ENCODE data around the gene CANT1. TPM values are rescaled to one million over a fixed set of nuclear protein-coding genes. Genes with fewer than 3 reads are reported as not detected.
A peak's percentile ranks its signal among the peaks of the same experiment; 100 is the strongest.

Gene CANT1
- total RNA-seq, 4 donors from 2014 or later = 24.0 to 34.8 (median 30.3) TPM

GRCh38 chr17:79027274-79027924 lies 17.8 kb upstream of the CANT1 start:
- no peak for DNase-seq (ENCODE audit: low spot score)
- no peak for ATAC-seq (ENCODE audit: low FRiP score)
- TF ChIP-seq, protein P1, sequence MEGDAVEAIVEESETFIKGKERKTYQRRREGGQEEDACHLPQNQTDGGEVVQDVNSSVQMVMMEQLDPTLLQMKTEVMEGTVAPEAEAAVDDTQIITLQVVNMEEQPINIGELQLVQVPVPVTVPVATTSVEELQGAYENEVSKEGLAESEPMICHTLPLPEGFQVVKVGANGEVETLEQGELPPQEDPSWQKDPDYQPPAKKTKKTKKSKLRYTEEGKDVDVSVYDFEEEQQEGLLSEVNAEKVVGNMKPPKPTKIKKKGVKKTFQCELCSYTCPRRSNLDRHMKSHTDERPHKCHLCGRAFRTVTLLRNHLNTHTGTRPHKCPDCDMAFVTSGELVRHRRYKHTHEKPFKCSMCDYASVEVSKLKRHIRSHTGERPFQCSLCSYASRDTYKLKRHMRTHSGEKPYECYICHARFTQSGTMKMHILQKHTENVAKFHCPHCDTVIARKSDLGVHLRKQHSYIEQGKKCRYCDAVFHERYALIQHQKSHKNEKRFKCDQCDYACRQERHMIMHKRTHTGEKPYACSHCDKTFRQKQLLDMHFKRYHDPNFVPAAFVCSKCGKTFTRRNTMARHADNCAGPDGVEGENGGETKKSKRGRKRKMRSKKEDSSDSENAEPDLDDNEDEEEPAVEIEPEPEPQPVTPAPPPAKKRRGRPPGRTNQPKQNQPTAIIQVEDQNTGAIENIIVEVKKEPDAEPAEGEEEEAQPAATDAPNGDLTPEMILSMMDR (IDR thresholded peaks at IDR 0.05) = no peak

DNA sequence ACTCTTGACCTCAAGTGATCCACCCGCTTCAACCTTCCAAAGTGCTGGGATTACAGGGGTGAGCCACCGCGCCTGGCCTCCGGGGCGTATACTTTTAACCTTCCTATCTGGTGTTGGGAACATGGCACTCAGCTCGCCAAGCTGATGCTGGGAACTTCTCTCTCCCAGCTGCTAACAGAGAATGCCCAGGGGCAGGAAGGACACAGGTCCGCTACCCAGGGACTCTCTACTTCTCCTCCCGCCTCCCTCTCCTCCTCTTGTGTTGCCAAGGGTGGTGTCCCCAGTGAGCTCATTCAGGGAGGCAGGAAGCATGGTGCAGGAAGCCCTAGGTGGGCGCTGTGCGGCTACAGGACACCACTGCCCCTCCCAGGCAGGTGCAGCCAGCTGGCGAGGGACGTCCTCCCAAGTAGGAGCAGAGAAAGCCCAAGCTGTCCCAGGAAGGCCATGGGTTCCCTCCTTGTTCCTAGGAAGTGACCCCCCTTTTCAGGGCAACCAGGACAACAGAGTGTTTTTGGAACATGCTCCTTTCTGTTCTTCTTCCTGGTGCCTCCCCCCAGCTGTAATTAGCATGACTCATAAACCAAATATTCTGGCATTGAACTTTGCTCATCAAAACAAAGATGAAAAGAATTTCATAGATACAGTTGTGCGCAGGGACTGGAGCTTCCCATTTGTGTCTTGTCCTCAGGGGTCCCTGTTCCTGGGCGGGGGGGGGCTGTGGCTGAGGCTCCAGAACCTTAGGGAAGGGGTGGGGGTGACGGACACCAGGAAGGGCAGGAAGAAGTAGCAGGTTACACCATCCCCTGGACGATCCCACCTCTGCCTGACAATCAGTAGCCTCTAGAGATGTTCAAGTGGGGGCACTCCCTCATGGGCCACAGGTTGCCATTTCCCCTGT lies 17.1 kb upstream of the CANT1 start:
- TF ChIP-seq, protein P1 (IDR thresholded peaks at IDR 0.05) = no peak
- peak; percentile 39 for ATAC-seq (ENCODE audit: low FRiP score)
- peak; percentile 23 for DNase-seq (ENCODE audit: low spot score)

DNA sequence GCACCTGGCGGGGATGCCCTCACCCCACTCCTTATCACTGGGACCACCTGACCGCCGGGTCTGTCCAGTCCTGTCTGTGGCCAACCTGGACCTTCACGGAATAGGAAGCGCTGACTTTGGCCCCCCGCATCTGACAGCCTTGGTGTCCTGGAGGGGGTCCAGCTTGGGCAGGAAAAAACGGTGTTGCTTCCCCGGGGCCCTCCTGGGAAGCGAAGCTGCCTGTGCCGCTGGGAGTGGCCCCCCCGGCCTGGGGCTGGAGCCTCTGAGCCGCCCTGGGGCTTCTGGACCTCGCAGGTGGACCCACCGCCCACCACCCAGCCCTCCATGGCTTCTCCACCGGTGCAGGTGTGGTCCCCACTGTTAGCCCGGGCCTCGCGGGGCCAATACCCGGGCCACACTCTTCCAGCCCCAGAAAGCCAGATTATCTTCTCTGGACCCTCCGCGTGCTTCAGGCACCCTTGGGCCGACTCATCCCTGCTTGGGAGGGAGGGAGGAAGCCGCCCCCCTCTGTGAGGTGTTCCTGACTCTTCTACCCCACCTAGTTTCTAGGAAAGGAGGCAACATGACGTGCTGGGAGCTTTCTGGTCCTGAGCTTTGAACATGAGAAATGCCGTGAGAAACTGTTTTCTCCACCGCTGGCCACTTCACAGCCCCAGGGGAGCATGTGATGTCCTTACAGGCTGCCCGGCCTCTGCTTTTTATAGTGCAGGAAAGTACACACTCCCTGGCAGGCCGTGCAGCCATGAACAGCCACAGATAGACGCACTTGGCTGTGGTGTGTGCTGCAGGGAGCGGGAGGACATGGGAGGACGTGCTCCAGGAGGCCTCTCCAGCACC lies 15.6 kb upstream of the CANT1 start:
- peak; percentile 48 for ATAC-seq (ENCODE audit: low FRiP score)
- DNase-seq (ENCODE audit: low spot score) = no peak
- TF ChIP-seq, protein P1 (IDR thresholded peaks at IDR 0.05) = no peak

- DNase-seq (ENCODE audit: low spot score) (no peak), ATAC-seq (ENCODE audit: low FRiP score) (no peak)
- TF ChIP-seq, protein P1 (IDR thresholded peaks at IDR 0.05) = peak in 1 of 3 donors; percentile 18
Measured at GRCh38 chr17:79023886-79024771, 14.6 kb upstream of the CANT1 start, which contains the start of gene C1QTNF1. Gene C1QTNF1 (plus strand): TSS chr17:79024169. CDS start chr17:79043969, 19,800 bp downstream.

- TF ChIP-seq, protein P1 (IDR thresholded peaks at IDR 0.05) = no peak
- ATAC-seq (ENCODE audit: low FRiP score) (no peak), DNase-seq (ENCODE audit: low spot score) (no peak)
Measured at GRCh38 chr17:79023180-79023705, 13.7 kb upstream of the CANT1 start.

All from omental fat pad (tissue), 4 donors.